ENCODE measurements around the gene SLC66A3.

SLC66A3 gene

GRCh38 chr2:11160731-11161455 lies 5.6 kb downstream of the SLC66A3 start:
- CTCF ChIA-PET: interaction anchor here (0.8 to 2.5 kb wide), 4 partner anchors 28 to 328 kb away, joined by 3 to 13 read pairs (median 3); a partner anchor contains a TSS
- Histone ChIP-seq H3K27ac (ENCODE audit: extremely low read depth, low read depth, low read length) (no peak overlapping the region), H3K4me1 (ENCODE audit: control insufficient read depth, insufficient read depth, low read length) (no peaks in the 10 kb centered on the region), H3K9me3 (ENCODE audit: control insufficient read depth, insufficient read depth, low read depth, low read length) (no peaks in the 10 kb centered on the region), H3K36me3 (ENCODE audit: control insufficient read depth in 2 of 2, insufficient read depth in 1 of 2, low read length in 2 of 2) (no peaks in the 10 kb centered on the region), H3K4me3 (ENCODE audit: low read depth, low read length) (no peak overlapping the region)
- TF ChIP-seq ZNF521 (tag by site-specific recombination; IDR thresholded peaks at IDR 0.05) (no peak), ZNF423 (tag by site-specific recombination; IDR thresholded peaks at IDR 0.05) (no peak), ZNF558 (tag by site-specific recombination; IDR thresholded peaks at IDR 0.05) (no peak), ZNF133 (tag by site-specific recombination; IDR thresholded peaks at IDR 0.05) (no peak), ZNF26 (tag by site-specific recombination; IDR thresholded peaks at IDR 0.05) (no peak), ZNF114 (tag by site-specific recombination; IDR thresholded peaks at IDR 0.05) (no peak), ZNF701 (tag by site-specific recombination; IDR thresholded peaks at IDR 0.05) (no peak), ZBTB11 (tag by site-specific recombination; conservative IDR thresholded peaks at IDR 0.05; ENCODE audit: low read depth) (no peak), SETDB1 (IDR thresholded peaks at IDR 0.05; ENCODE audit: insufficient read length, low read length) (no peak), ZNF549 (tag by site-specific recombination; IDR thresholded peaks at IDR 0.05) (no peak), ZNF664 (tag by site-specific recombination; IDR thresholded peaks at IDR 0.05) (no peak)
- TF ChIP-seq, protein P1, sequence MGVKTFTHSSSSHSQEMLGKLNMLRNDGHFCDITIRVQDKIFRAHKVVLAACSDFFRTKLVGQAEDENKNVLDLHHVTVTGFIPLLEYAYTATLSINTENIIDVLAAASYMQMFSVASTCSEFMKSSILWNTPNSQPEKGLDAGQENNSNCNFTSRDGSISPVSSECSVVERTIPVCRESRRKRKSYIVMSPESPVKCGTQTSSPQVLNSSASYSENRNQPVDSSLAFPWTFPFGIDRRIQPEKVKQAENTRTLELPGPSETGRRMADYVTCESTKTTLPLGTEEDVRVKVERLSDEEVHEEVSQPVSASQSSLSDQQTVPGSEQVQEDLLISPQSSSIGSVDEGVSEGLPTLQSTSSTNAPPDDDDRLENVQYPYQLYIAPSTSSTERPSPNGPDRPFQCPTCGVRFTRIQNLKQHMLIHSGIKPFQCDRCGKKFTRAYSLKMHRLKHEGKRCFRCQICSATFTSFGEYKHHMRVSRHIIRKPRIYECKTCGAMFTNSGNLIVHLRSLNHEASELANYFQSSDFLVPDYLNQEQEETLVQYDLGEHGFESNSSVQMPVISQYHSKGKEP (tag by site-specific recombination; IDR thresholded peaks at IDR 0.05): no peak
- TF ChIP-seq, protein P2, sequence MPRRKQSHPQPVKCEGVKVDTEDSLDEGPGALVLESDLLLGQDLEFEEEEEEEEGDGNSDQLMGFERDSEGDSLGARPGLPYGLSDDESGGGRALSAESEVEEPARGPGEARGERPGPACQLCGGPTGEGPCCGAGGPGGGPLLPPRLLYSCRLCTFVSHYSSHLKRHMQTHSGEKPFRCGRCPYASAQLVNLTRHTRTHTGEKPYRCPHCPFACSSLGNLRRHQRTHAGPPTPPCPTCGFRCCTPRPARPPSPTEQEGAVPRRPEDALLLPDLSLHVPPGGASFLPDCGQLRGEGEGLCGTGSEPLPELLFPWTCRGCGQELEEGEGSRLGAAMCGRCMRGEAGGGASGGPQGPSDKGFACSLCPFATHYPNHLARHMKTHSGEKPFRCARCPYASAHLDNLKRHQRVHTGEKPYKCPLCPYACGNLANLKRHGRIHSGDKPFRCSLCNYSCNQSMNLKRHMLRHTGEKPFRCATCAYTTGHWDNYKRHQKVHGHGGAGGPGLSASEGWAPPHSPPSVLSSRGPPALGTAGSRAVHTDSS (tag by site-specific recombination; IDR thresholded peaks at IDR 0.05): no peak
- TF ChIP-seq, protein P3, sequence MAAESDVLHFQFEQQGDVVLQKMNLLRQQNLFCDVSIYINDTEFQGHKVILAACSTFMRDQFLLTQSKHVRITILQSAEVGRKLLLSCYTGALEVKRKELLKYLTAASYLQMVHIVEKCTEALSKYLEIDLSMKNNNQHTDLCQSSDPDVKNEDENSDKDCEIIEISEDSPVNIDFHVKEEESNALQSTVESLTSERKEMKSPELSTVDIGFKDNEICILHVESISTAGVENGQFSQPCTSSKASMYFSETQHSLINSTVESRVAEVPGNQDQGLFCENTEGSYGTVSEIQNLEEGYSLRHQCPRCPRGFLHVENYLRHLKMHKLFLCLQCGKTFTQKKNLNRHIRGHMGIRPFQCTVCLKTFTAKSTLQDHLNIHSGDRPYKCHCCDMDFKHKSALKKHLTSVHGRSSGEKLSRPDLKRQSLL (tag by site-specific recombination; IDR thresholded peaks at IDR 0.05): no peak
- TF ChIP-seq, protein P4, sequence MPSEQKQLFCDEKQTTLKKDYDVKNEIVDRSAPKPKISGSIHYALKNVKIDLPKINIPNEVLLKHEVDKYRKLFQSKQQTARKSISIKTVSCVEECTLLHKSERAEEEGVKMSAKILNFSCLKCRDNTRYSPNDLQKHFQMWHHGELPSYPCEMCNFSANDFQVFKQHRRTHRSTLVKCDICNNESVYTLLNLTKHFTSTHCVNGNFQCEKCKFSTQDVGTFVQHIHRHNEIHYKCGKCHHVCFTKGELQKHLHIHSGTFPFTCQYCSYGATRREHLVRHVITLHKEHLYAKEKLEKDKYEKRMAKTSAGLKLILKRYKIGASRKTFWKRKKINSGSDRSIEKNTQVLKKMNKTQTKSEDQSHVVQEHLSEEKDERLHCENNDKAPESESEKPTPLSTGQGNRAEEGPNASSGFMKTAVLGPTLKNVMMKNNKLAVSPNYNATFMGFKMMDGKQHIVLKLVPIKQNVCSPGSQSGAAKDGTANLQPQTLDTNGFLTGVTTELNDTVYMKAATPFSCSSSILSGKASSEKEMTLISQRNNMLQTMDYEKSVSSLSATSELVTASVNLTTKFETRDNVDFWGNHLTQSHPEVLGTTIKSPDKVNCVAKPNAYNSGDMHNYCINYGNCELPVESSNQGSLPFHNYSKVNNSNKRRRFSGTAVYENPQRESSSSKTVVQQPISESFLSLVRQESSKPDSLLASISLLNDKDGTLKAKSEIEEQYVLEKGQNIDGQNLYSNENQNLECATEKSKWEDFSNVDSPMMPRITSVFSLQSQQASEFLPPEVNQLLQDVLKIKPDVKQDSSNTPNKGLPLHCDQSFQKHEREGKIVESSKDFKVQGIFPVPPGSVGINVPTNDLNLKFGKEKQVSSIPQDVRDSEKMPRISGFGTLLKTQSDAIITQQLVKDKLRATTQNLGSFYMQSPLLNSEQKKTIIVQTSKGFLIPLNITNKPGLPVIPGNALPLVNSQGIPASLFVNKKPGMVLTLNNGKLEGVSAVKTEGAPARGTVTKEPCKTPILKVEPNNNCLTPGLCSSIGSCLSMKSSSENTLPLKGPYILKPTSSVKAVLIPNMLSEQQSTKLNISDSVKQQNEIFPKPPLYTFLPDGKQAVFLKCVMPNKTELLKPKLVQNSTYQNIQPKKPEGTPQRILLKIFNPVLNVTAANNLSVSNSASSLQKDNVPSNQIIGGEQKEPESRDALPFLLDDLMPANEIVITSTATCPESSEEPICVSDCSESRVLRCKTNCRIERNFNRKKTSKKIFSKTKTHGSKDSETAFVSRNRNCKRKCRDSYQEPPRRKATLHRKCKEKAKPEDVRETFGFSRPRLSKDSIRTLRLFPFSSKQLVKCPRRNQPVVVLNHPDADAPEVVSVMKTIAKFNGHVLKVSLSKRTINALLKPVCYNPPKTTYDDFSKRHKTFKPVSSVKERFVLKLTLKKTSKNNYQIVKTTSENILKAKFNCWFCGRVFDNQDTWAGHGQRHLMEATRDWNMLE (tag by site-specific recombination; conservative IDR thresholded peaks at IDR 0.05; ENCODE audit: low read depth): no peak
- POLR2A ChIA-PET: no interaction called here
